ENCODE measurements around the gene IZUMO1. TPM values are rescaled to one million over a fixed set of nuclear protein-coding genes. Genes with fewer than 3 reads are reported as not detected.

IZUMO1 gene
- total and polyA plus RNA-seq, 2 of the 8 experiments (the other 6 are each of a cell fraction or from before 2014, with no cell fraction given), result 0.33 to 1.8 TPM

DNA sequence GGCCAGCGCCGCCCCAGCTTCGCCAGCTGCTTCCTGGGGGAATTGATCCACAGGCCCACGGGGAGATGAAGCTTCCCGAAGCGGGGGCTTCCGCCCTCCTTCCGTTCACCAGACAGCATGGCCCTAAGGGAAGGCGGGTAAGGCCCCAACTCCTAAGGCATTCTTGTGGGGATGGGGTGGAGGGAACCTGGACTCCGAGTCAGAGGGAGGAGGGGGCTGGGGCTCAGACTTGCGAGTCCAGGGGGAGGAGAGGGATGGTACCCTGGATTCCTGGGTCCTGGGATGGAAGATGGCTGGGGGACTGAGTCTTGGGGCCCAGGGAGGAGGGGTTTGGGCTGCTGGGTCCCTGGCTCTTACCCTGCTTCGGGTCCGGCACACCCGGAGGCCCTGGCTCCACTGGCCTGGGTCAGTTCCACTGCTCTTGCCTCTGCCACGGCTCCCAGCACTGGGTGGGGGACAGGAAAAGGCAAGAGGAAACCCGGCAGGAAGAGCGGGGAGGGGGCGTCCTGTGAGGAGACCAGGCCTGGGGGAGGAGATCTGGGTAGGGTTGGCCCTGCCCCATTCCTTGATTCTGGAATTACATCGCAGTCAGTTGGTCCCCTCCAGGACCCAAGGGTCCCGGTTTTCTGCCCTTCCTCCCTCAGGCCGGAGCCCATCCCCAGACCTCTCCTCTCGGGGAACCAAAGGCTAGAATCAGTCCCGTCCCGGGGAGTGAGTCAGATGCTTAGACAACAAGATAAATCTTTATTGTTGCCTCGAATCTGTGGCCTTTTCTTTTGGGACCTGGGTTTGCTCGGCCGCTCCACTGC lies 6.3 kb downstream of the IZUMO1 start, which contains the start of gene RASIP1:
Gene RASIP1 (minus strand): TSS at position 447 of the 809 bp plus-strand sequence. CDS start 328 bp downstream, at position 119.
- no peak within 1 kb of the TSS for H3K14ac ChIP-seq (ENCODE audit: insufficient read length)
- H2BK120ac ChIP-seq (replicated peaks; ENCODE audit: low read depth, low read length), result no peak within 1 kb of the TSS
- no peak within 1 kb of the TSS for H3K56ac ChIP-seq (replicated peaks; ENCODE audit: insufficient read length, low read depth, low read length)
- no peak within 1 kb of the TSS for H2BK20ac ChIP-seq (ENCODE audit: low read length)
- DNase-seq (ENCODE audit: low read depth in 1 of 2, low spot score in 2 of 2), result no peak
- H3K23me2 ChIP-seq (ENCODE audit: low read depth, low read length), result peaks cover 10% of the 10 kb centered on the region; the same call in 1 of the 2 replicates
- 75% methylated on average over 23 of the region's 27 CpGs; no CpG with 5 or more reads in 1 of the 2 experiments for WGBS, 2 experiments (ENCODE audit: extremely low coverage in 1 of 2, insufficient coverage in 1 of 2, insufficient read length in 1 of 2, insufficient replicate concordance in 2 of 2, low coverage in 1 of 2, low lambda C conversion rate in 2 of 2, missing lambda C conversion rate in 1 of 2)
- H3K4me3 ChIP-seq (ENCODE audit: extremely low read depth in 1 of 4, insufficient read depth in 2 of 4, low read depth in 3 of 4, low read length in 4 of 4), result peak within 1 kb of the TSS; percentile 38 to 75 (median 52)
- peaks cover 5 to 26% (median 22%) of the 10 kb centered on the region in 4 experiments for H3K4me1 ChIP-seq (replicated peaks in 1 of 4; ENCODE audit: control insufficient read depth in 3 of 4, insufficient read depth in 4 of 4, low read length in 3 of 4)
- peak within 1 kb of the TSS; percentile 84; the same call in 1 of the 2 replicates for H2BK15ac ChIP-seq (ENCODE audit: low read length)
- peak within 1 kb of the TSS; percentile 32; the same call in 1 of the 2 replicates for H3K18ac ChIP-seq (ENCODE audit: extremely low read depth, low read length)
- peaks cover 3 to 19% (median 12%) of the 10 kb centered on the region in 4 experiments; a peak in 6 of 7 replicates for H3K27me3 ChIP-seq (replicated peaks in 1 of 4; ENCODE audit: control insufficient read depth in 3 of 4, extremely low read depth in 1 of 4, insufficient read depth in 3 of 4, low read length in 3 of 4)
- no peak within 1 kb of the TSS for H2AFZ ChIP-seq (ENCODE audit: low read length)
- H2BK12ac ChIP-seq (ENCODE audit: low read depth, low read length), result peak within 1 kb of the TSS; percentile 17; the same call in 1 of the 2 replicates
- H3K4me2 ChIP-seq (ENCODE audit: insufficient read depth in 1 of 2, low read depth in 2 of 2, low read length in 2 of 2), result peak within 1 kb of the TSS; percentile 75 to 95
- no peak within 1 kb of the TSS for H3K4ac ChIP-seq (replicated peaks; ENCODE audit: insufficient read length, low read depth, low read length)
- ChIA-PET POLR2A (ENCODE audit: partially characterized antibody) (interaction anchor here (0.8 to 4.5 kb wide), 17 partner anchors 10 to 126 kb away, joined by 3 to 22 read pairs (median 8); partner anchors contain the start of genes CA11, FAM83E and FUT2), CTCF (ENCODE audit: partially characterized antibody) (interaction anchor here (0.7 to 3.6 kb wide), 8 partner anchors 12 to 101 kb away, joined by 3 to 23 read pairs (median 7); partner anchors contain the start of genes CA11 and FUT2)
- no peak within 1 kb of the TSS; the same call in 1 of the 2 replicates for H2AK5ac ChIP-seq (ENCODE audit: low read depth, low read length)
- no peaks in the 10 kb centered on the region for H3K9me3 ChIP-seq (ENCODE audit: insufficient read depth in 2 of 2, low read depth in 1 of 2, low read length in 1 of 2)
- TF ChIP-seq EP300 (IDR thresholded peaks at IDR 0.05; ENCODE audit: borderline replicate concordance in 1 of 2, low read depth in 2 of 2, low read length in 2 of 2), result no peak
- TF ChIP-seq, protein P1, sequence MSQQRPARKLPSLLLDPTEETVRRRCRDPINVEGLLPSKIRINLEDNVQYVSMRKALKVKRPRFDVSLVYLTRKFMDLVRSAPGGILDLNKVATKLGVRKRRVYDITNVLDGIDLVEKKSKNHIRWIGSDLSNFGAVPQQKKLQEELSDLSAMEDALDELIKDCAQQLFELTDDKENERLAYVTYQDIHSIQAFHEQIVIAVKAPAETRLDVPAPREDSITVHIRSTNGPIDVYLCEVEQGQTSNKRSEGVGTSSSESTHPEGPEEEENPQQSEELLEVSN (IDR thresholded peaks at IDR 0.05), result no peak
- TF ChIP-seq CHD1 (IDR thresholded peaks at IDR 0.05; ENCODE audit: low read depth, low read length), result no peak
- no peak for TF ChIP-seq FOSL1 (IDR thresholded peaks at IDR 0.05; ENCODE audit: insufficient read depth, low read depth, low read length)
- TF ChIP-seq BRCA1 (IDR thresholded peaks at IDR 0.05; ENCODE audit: low read depth, low read length), result no peak
- TF ChIP-seq SUZ12 (IDR thresholded peaks at IDR 0.05; ENCODE audit: low read length), result no peak
- TF ChIP-seq RAD21 (IDR thresholded peaks at IDR 0.05 in 1 of 2, conservative IDR thresholded peaks at IDR 0.05 in 1 of 2; ENCODE audit: low read depth in 2 of 2, low read length in 2 of 2), result no peak
- peak; percentile 4 for TF ChIP-seq KDM4A (IDR thresholded peaks at IDR 0.05; ENCODE audit: low read depth, low read length, severe bottlenecking)
- H3K36me3 ChIP-seq (ENCODE audit: control insufficient read depth in 2 of 4, insufficient read depth in 4 of 4, low read length in 3 of 4), result no peaks in the 10 kb centered on the region
- H3K27ac ChIP-seq (ENCODE audit: low read depth, low read length), result no peak within 1 kb of the TSS
- no peaks in the 10 kb centered on the region for H3K79me2 ChIP-seq (ENCODE audit: control insufficient read depth in 1 of 2, insufficient read depth in 2 of 2, low read length in 2 of 2)
- no peak within 1 kb of the TSS for H4K8ac ChIP-seq (ENCODE audit: extremely low read depth, insufficient read depth, low read length)
- no peak within 1 kb of the TSS for H4K5ac ChIP-seq (ENCODE audit: insufficient read length, low read depth, low read length)
- no peak within 1 kb of the TSS for H3K9ac ChIP-seq (replicated peaks in 1 of 4; ENCODE audit: extremely low read depth in 1 of 4, low read depth in 3 of 4, low read length in 3 of 4)
- no peak within 1 kb of the TSS for H4K91ac ChIP-seq (replicated peaks; ENCODE audit: insufficient read length, low read length)
- FAIRE-seq, result no peak
- 0 out of 2 replicates have a peak within 1 kb of the TSS, but pooled peaks have one; percentile 9 for H2BK5ac ChIP-seq (ENCODE audit: low read depth, low read length)
- H4K20me1 ChIP-seq (replicated peaks in 1 of 2; ENCODE audit: control insufficient read depth in 1 of 2, insufficient read depth in 2 of 2, low read length in 2 of 2), result no peaks in the 10 kb centered on the region
- H3K23ac ChIP-seq (ENCODE audit: insufficient read length), result no peak within 1 kb of the TSS
- H3K79me1 ChIP-seq (ENCODE audit: low read depth, low read length), result no peaks in the 10 kb centered on the region
